GM23248 (cell line): ENCODE measurements around the gene OMG. TPM values are rescaled to one million over a fixed set of nuclear protein-coding genes. Genes with fewer than 3 reads are reported as not detected.
"Not testable (repeated sequence)": the region's sequence is repeated elsewhere in the genome, so short reads cannot be mapped to it uniquely, and the experiment has no call there.

Experiments
- DNase-seq: peaks from one replicate; pipeline ENCODE4 v3.0.0-alpha.2; 2015
- H2AFZ ChIP-seq: fragments of 200-600 bp; sonication (generic); 2 replicates; pipeline ENCODE4 v1.6.1; 2016; ENCODE audit warnings: antibody characterized with exemption
- H3F3A ChIP-seq: fragments of 200-600 bp; sonication (generic); 2 replicates; pipeline ENCODE4 v1.6.1; 2016; ENCODE audit warnings: mild to moderate bottlenecking, antibody characterized with exemption, mixed run types; ENCODE audit not compliant: insufficient read depth
- H3K27ac ChIP-seq: fragments of 200-600 bp; sonication (generic); 2 replicates; pipeline ENCODE4 v1.5.1; 2016; ENCODE audit warnings: mild to moderate bottlenecking
- H3K27me3 ChIP-seq: fragments of 200-600 bp; sonication (generic); replicated peaks from 2 replicates; pipeline ENCODE4 v1.6.1; 2016; ENCODE audit warnings: mild to moderate bottlenecking; ENCODE audit not compliant: insufficient read depth
- H3K36me3 ChIP-seq: fragments of 200-600 bp; sonication (generic); 2 replicates; pipeline ENCODE4 v1.6.1; 2016; ENCODE audit warnings: low read depth, mild to moderate bottlenecking
- H3K4me1 ChIP-seq: fragments of 200-600 bp; sonication (generic); 2 replicates; pipeline ENCODE4 v1.6.1; 2016; ENCODE audit warnings: mild to moderate bottlenecking; ENCODE audit not compliant: insufficient read depth
- H3K4me2 ChIP-seq: fragments of 200-600 bp; sonication (generic); one replicate; pipeline ENCODE4 v1.6.1; 2016; ENCODE audit warnings: mild to moderate bottlenecking; ENCODE audit not compliant: unreplicated experiment
- H3K4me3 ChIP-seq: fragments of 200-600 bp; sonication (generic); 2 replicates; pipeline ENCODE4 v1.5.1; 2016; ENCODE audit warnings: mild to moderate bottlenecking
- H3K79me2 ChIP-seq: fragments of 200-600 bp; sonication (generic); 2 replicates; pipeline ENCODE4 v1.6.1; 2016; ENCODE audit warnings: mild to moderate bottlenecking; ENCODE audit not compliant: insufficient read depth
- H3K9ac ChIP-seq: fragments of 200-600 bp; sonication (generic); 2 replicates; pipeline ENCODE4 v1.6.1; 2016; ENCODE audit warnings: mild to moderate bottlenecking
- H3K9me2 ChIP-seq: fragments of 200-600 bp; sonication (generic); 2 replicates; pipeline ENCODE4 v1.6.1; 2016; ENCODE audit warnings: mixed run types, mild to moderate bottlenecking, moderate library complexity; ENCODE audit not compliant: insufficient read depth
- H3K9me3 ChIP-seq: fragments of 200-600 bp; sonication (generic); one replicate; pipeline ENCODE4 v1.6.1; 2017; ENCODE audit warnings: low read depth
- H4K20me1 ChIP-seq: fragments of 200-600 bp; sonication (generic); 2 replicates; pipeline ENCODE4 v1.6.0; 2016; ENCODE audit not compliant: insufficient read depth
- EZH2 ChIP-seq: fragments of 200-600 bp; sonication (generic); IDR thresholded peaks from 2 replicates; pipeline ENCODE4 v1.6.1; 2018; ENCODE audit warnings: antibody characterized with exemption, mild to moderate bottlenecking; ENCODE audit not compliant: insufficient read depth, poor library complexity, severe bottlenecking
- EZH2phosphoT487 ChIP-seq: fragments of 200-600 bp; sonication (generic); IDR thresholded peaks from 2 replicates; pipeline ENCODE4 v1.6.1; 2018; ENCODE audit warnings: antibody characterized with exemption, moderate library complexity, mild to moderate bottlenecking, low read depth; ENCODE audit not compliant: insufficient read depth
- WGBS, 2 experiments: methylation state at CpG; one replicate each; pipeline ENCODE4 v1.1.6; 2015 to 2017; ENCODE audit warnings: low lambda C conversion rate in 2 of 2, low coverage in 1 of 2; ENCODE audit errors: missing lambda C conversion rate in 2 of 2; 5-methylcytosine and 5-hydroxymethylcytosine counted together
- in situ Hi-C: fragments of 300-500 bp; cut with MboI; formaldehyde crosslinking; loops from 2 replicates; pipeline ENCODE4 v1.15.0; 2020
- polyA plus RNA-seq: library from polyadenylated mRNA; unstranded; fragments of >200 nt; fragmentation: Nextera tagmentation; extraction: Ambion mirVana; gene quantifications from 2 replicates; pipeline ENCODE4 v1.2.1, GENCODE V29; 2016
- total RNA-seq: library from RNA; depleted of rRNA; stranded (reverse); fragments of >200 nt; shearing (Covaris generic); gene quantifications from 2 replicates; pipeline ENCODE4 v1.2.3, GENCODE V29; 2014; rRNA removed

Gene OMG
- not detected in 2 replicates for total RNA-seq
- polyA plus RNA-seq: 0.25 TPM in 1 of 2 replicates, not detected in the other

- in situ Hi-C loops: no loop called here
- no peaks in the 10 kb centered on the region for H3K4me1 ChIP-seq
- H4K20me1 ChIP-seq: no peaks in the 10 kb centered on the region
- H3K27me3 ChIP-seq: no peaks in the 10 kb centered on the region
- no peak for TF ChIP-seq EZH2phosphoT487
- 0 out of 2 replicates have a peak, but pooled peaks cover under 1% of the 10 kb centered on the region for H3K36me3 ChIP-seq
- 86 to 91% methylated on average over 7 of the region's 7 CpGs for WGBS, 2 experiments
- H3F3A ChIP-seq: no peaks in the 10 kb centered on the region
- DNase-seq: no peak
- no peaks in the 10 kb centered on the region; the same call in 1 of the 2 replicates for H3K9me2 ChIP-seq
- no peak within 1 kb of the TSS for H3K9ac ChIP-seq
- H3K4me2 ChIP-seq: no peak within 1 kb of the TSS
- no peaks in the 10 kb centered on the region for H3K9me3 ChIP-seq
- H2AFZ ChIP-seq: no peak within 1 kb of the TSS
- H3K27ac ChIP-seq: no peak within 1 kb of the TSS
- no peaks in the 10 kb centered on the region for H3K79me2 ChIP-seq
- H3K4me3 ChIP-seq: no peak within 1 kb of the TSS
These were observed at the start of gene OMG for GRCh38 chr17:31297090-31297489. Gene OMG, minus strand, starts transcription at chr17:31297239. Its CDS starts 908 bp downstream, at chr17:31296331.

- not testable (repeated sequence) for H3K9me2 ChIP-seq, H3K27ac ChIP-seq
- 85 to 86% methylated on average over 16 to 25 of the region's 34 CpGs for WGBS, 2 experiments
These were observed 48.2 kb upstream of the OMG start for GRCh38 chr17:31345191-31345747.

DNA sequence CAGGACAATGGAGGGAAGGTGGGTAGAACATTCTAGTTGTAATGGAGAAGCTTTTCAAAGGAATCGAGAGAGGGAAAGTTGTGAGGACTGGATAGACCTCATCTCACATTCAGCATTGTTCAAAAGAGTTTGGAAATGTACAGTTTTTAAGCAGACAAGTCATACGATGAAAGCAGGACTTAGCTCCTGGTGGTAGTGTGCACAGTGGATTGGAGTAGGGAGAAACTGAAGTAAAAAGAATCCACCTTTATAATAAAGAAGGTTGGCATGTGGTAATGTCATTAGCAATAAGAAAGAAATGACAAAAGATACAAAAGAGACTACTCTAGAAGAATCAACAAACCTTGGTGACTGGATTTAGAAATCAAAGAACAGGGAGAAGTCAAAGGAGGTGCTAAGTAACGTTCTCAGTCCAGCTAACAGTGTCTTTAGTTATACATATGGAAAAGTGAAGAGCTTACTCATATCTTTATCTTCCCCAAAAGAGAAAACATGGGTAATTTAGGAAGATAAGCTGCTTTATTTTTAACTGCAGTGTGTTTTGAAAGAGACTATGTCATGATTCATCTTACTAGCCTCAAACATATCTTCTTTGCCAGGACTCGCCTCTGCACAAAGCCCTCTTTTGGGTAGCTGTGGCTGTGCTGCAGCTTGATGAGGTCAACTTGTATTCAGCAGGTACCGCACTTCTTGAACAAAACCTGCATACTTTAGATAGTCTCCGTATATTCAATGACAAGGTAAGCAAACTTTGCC lies 43.0 kb upstream of the OMG start:
- no peaks in the 10 kb centered on the region for H4K20me1 ChIP-seq
- H3K4me3 ChIP-seq: no peak overlapping the region
- H3K4me2 ChIP-seq: peak overlapping the region; percentile 48
- H3K9me3 ChIP-seq: no peaks in the 10 kb centered on the region
- H3K27ac ChIP-seq: peak overlapping the region; percentile 27
- H3K4me1 ChIP-seq: peaks cover 15% of the 10 kb centered on the region
- H3K9me2 ChIP-seq: no peaks in the 10 kb centered on the region
- WGBS, 2 experiments: 63 to 65% methylated on average over 6 of the region's 6 CpGs
- no peaks in the 10 kb centered on the region for H3K79me2 ChIP-seq
- no peak overlapping the region for H3K9ac ChIP-seq
- DNase-seq: peak; percentile 86
- H3K27me3 ChIP-seq: no peaks in the 10 kb centered on the region
- in situ Hi-C loops: no loop called here
- H3K36me3 ChIP-seq: peaks cover 28% of the 10 kb centered on the region
- peaks cover 26% of the 10 kb centered on the region for H3F3A ChIP-seq
- no peak for TF ChIP-seq EZH2phosphoT487
- no peak for TF ChIP-seq EZH2
- H2AFZ ChIP-seq: no peak overlapping the region

More at GRCh38 chr17:31345191-31345747, 48.2 kb upstream of the OMG start:
- H3K4me2 ChIP-seq, H3K9me3 ChIP-seq, H3K9ac ChIP-seq, H4K20me1 ChIP-seq, H3K79me2 ChIP-seq, H3K27me3 ChIP-seq, in situ Hi-C loops, H3K4me1 ChIP-seq, DNase-seq, H3K4me3 ChIP-seq, H2AFZ ChIP-seq, H3F3A ChIP-seq: not testable (repeated sequence)
- peaks cover 21% of the 10 kb centered on the region for H3K36me3 ChIP-seq

DNA sequence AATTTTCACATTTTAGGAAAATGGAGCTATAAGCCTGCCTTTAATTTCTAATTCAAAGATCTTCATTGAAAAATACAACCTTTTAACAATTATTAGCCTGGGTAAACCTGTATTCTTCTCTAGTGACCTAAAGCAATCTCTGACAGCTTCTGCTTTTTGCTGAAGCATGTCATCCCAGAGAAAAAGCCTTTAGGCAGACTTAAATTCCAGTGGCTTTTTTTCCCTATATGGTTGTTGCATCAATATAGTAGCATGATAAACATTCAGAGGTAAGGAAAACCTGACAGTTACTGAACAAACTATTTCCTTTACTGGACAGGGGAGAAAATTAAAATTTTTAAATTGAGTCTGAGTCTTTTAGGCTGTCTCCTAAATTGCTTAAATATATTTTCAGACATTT lies 32.2 kb upstream of the OMG start:
- peaks cover 36% of the 10 kb centered on the region for H3K4me1 ChIP-seq
- H3K27me3 ChIP-seq: no peaks in the 10 kb centered on the region
- TF ChIP-seq EZH2: no peak
- TF ChIP-seq EZH2phosphoT487: no peak
- no peak overlapping the region for H3K4me3 ChIP-seq
- in situ Hi-C loops: no loop called here
- no peaks in the 10 kb centered on the region for H3K9me2 ChIP-seq
- peak; percentile 34 for DNase-seq
- peaks cover 34% of the 10 kb centered on the region for H3F3A ChIP-seq
- peak overlapping the region; percentile 50 for H3K4me2 ChIP-seq
- peaks cover 10% of the 10 kb centered on the region for H3K36me3 ChIP-seq
- no peaks in the 10 kb centered on the region for H3K9me3 ChIP-seq
- H3K27ac ChIP-seq: no peak overlapping the region
- no peak overlapping the region for H3K9ac ChIP-seq
- no peak overlapping the region for H2AFZ ChIP-seq
- no peaks in the 10 kb centered on the region for H3K79me2 ChIP-seq
- H4K20me1 ChIP-seq: no peaks in the 10 kb centered on the region

DNA sequence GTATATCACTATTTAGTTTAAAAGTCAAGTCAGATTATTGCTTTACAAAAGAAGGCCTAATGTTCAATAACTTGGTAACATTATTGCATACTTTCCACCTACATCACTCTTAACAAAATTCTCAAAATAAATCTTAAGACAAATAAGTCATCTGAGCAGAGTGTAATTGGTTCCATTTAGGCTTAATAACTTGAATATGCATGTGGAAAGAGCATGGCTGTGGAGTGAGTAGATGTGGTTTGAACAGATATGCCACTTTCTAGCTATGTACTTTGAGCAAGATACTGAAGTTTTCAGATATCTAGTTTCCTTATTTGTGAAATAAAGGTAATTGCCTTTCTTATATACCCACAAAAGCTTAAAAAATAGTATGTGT lies 31.1 kb upstream of the OMG start:
- H2AFZ ChIP-seq: no peak overlapping the region
- H3K27me3 ChIP-seq: no peaks in the 10 kb centered on the region
- in situ Hi-C loops: no loop called here
- H3K9ac ChIP-seq: peak overlapping the region; percentile 35
- TF ChIP-seq EZH2 (no peak), EZH2phosphoT487 (0 out of 2 replicates have a peak, but pooled peaks have one; percentile 2)
- no peaks in the 10 kb centered on the region for H4K20me1 ChIP-seq
- H3K79me2 ChIP-seq: no peaks in the 10 kb centered on the region
- H3K9me3 ChIP-seq: no peaks in the 10 kb centered on the region
- H3K27ac ChIP-seq: peak overlapping the region; percentile 80
- peaks cover 36% of the 10 kb centered on the region for H3K4me1 ChIP-seq
- H3K4me3 ChIP-seq: peak overlapping the region; percentile 10; the same call in 1 of the 2 replicates
- H3K4me2 ChIP-seq: peak overlapping the region; percentile 50
- peak; percentile 77 for DNase-seq
- no peaks in the 10 kb centered on the region for H3K9me2 ChIP-seq
- H3K36me3 ChIP-seq: peaks cover 10% of the 10 kb centered on the region
- H3F3A ChIP-seq: peaks cover 34% of the 10 kb centered on the region
